ENCODE data around the gene PTCH2.
A peak's percentile ranks its signal among the peaks of the same experiment; 100 is the strongest.
"Not testable (repeated sequence)": the region's sequence is repeated elsewhere in the genome, so short reads cannot be mapped to it uniquely, and the experiment has no call there.

Gene PTCH2

GRCh38 chr1:44812822-44813543 lies 30.1 kb downstream of the PTCH2 start:
- no peak overlapping the region for H3K4me3 ChIP-seq (ENCODE audit: control insufficient read depth, low read depth, low read length)
- TF ChIP-seq CTCF (IDR thresholded peaks at IDR 0.05; ENCODE audit: control insufficient read depth, insufficient read depth, low read depth, low read length, missing control alignments), result no peak
- no peak for DNase-seq (ENCODE audit: low read depth)

GRCh38 chr1:44811234-44811633 lies 31.8 kb downstream of the PTCH2 start:
- H3K4me3 ChIP-seq (ENCODE audit: control insufficient read depth, low read depth, low read length), result no peak overlapping the region
- DNase-seq (ENCODE audit: low read depth), result no peak
- no peak for TF ChIP-seq CTCF (IDR thresholded peaks at IDR 0.05; ENCODE audit: control insufficient read depth, insufficient read depth, low read depth, low read length, missing control alignments)

- DNase-seq (ENCODE audit: low read depth), result not testable (repeated sequence)
Observed at GRCh38 chr1:44810762-44811105, 32.3 kb downstream of the PTCH2 start.

GRCh38 chr1:44810101-44810761 lies 32.8 kb downstream of the PTCH2 start:
- peak overlapping the region; percentile 42 for H3K4me3 ChIP-seq (ENCODE audit: control insufficient read depth, low read depth, low read length)
- no peak for DNase-seq (ENCODE audit: low read depth)
- TF ChIP-seq CTCF (IDR thresholded peaks at IDR 0.05; ENCODE audit: control insufficient read depth, insufficient read depth, low read depth, low read length, missing control alignments), result no peak

More at GRCh38 chr1:44810762-44811105, 32.3 kb downstream of the PTCH2 start:
- H3K4me3 ChIP-seq (ENCODE audit: control insufficient read depth, low read depth, low read length), result not testable (repeated sequence)

GRCh38 chr1:44808938-44809917 lies 33.8 kb downstream of the PTCH2 start:
- H3K4me3 ChIP-seq (ENCODE audit: control insufficient read depth, low read depth, low read length), result peak overlapping the region; percentile 42
- no peak for DNase-seq (ENCODE audit: low read depth)
- peak; percentile 29 for TF ChIP-seq CTCF (IDR thresholded peaks at IDR 0.05; ENCODE audit: control insufficient read depth, insufficient read depth, low read depth, low read length, missing control alignments)

GRCh38 chr1:44808063-44808937 lies 34.8 kb downstream of the PTCH2 start, which contains the start of gene BTBD19:
Gene BTBD19, plus strand, starts transcription at chr1:44808523. Its CDS starts 298 bp downstream, at chr1:44808821.
- DNase-seq (ENCODE audit: low read depth), result no peak
- TF ChIP-seq CTCF (IDR thresholded peaks at IDR 0.05; ENCODE audit: control insufficient read depth, insufficient read depth, low read depth, low read length, missing control alignments), result no peak
- H3K4me3 ChIP-seq (ENCODE audit: control insufficient read depth, low read depth, low read length), result peak within 1 kb of the TSS; percentile 42

Measured in AG09309 (cell line).